ENCODE results near the gene SQSTM1. TPM values are rescaled to one million over a fixed set of nuclear protein-coding genes. Genes with fewer than 3 reads are reported as not detected.
A peak's percentile ranks its signal among the peaks of the same experiment; 100 is the strongest.

Gene SQSTM1
- total RNA-seq, 1 experiment from 2014 or later, result 341 TPM

GRCh38 chr5:179860301-179860700 is 39.6 kb downstream of the SQSTM1 start:
- ChIA-PET CTCF (no interaction called here), POLR2A (ENCODE audit: unreplicated experiment) (no interaction called here)
- DNase-seq, result no peak
- no peaks in the 10 kb centered on the region for H3F3A ChIP-seq (ENCODE audit: low read length, unreplicated experiment)
- ATAC-seq, result no peak
- no peak overlapping the region for H3K27ac ChIP-seq (ENCODE audit: low read length)
- H3K9ac ChIP-seq (ENCODE audit: low read length), result no peak overlapping the region
- peak overlapping the region; percentile 95; the same call in 1 of the 2 replicates for H3K4me3 ChIP-seq (ENCODE audit: low read length)
- no peak overlapping the region for H2AFZ ChIP-seq (ENCODE audit: low read length)
- no TSS peak for BruUV-seq (replicated peaks)
- H4K20me1 ChIP-seq (ENCODE audit: low read length), result no peaks in the 10 kb centered on the region
- TF ChIP-seq, protein P1, sequence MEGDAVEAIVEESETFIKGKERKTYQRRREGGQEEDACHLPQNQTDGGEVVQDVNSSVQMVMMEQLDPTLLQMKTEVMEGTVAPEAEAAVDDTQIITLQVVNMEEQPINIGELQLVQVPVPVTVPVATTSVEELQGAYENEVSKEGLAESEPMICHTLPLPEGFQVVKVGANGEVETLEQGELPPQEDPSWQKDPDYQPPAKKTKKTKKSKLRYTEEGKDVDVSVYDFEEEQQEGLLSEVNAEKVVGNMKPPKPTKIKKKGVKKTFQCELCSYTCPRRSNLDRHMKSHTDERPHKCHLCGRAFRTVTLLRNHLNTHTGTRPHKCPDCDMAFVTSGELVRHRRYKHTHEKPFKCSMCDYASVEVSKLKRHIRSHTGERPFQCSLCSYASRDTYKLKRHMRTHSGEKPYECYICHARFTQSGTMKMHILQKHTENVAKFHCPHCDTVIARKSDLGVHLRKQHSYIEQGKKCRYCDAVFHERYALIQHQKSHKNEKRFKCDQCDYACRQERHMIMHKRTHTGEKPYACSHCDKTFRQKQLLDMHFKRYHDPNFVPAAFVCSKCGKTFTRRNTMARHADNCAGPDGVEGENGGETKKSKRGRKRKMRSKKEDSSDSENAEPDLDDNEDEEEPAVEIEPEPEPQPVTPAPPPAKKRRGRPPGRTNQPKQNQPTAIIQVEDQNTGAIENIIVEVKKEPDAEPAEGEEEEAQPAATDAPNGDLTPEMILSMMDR (conservative IDR thresholded peaks at IDR 0.05; ENCODE audit: low read depth, low read length), result no peak
- TF ChIP-seq EZH2 (IDR thresholded peaks at IDR 0.05; ENCODE audit: low read length, unreplicated experiment) (no peak), EZH2phosphoT487 (IDR thresholded peaks at IDR 0.05; ENCODE audit: borderline replicate concordance, low read length) (no peak)
- no peaks in the 10 kb centered on the region; the same call in 1 of the 2 replicates for H3K36me3 ChIP-seq (ENCODE audit: low read depth, low read length)
- no peaks in the 10 kb centered on the region for H3K9me2 ChIP-seq (replicated peaks; ENCODE audit: low read length)
- no peaks in the 10 kb centered on the region for H3K9me3 ChIP-seq (ENCODE audit: low read length)
- intact Hi-C loops (cut with micrococcal nuclease), result no loop called here
- H3K4me1 ChIP-seq (ENCODE audit: insufficient read depth, low read length), result no peaks in the 10 kb centered on the region
- peaks cover 23% of the 10 kb centered on the region for H3K79me2 ChIP-seq (ENCODE audit: low read length)
- H3K4me2 ChIP-seq (ENCODE audit: low read length), result peak overlapping the region; percentile 98
- H3K27me3 ChIP-seq (ENCODE audit: low read length), result no peaks in the 10 kb centered on the region

- Histone ChIP-seq H3K9me3 (ENCODE audit: low read length) (no peaks in the 10 kb centered on the region), H4K20me1 (ENCODE audit: low read length) (no peaks in the 10 kb centered on the region), H3K4me2 (ENCODE audit: low read length) (no peak overlapping the region), H3K27ac (ENCODE audit: low read length) (no peak overlapping the region), H3K9me2 (replicated peaks; ENCODE audit: low read length) (no peaks in the 10 kb centered on the region), H2AFZ (ENCODE audit: low read length) (no peak overlapping the region), H3K36me3 (ENCODE audit: low read depth, low read length) (no peaks in the 10 kb centered on the region; the same call in 1 of the 2 replicates), H3K4me1 (ENCODE audit: insufficient read depth, low read length) (no peaks in the 10 kb centered on the region), H3K9ac (ENCODE audit: low read length) (no peak overlapping the region), H3K27me3 (ENCODE audit: low read length) (no peaks in the 10 kb centered on the region), H3F3A (ENCODE audit: low read length, unreplicated experiment) (no peaks in the 10 kb centered on the region), H3K4me3 (ENCODE audit: low read length) (no peak overlapping the region), H3K79me2 (ENCODE audit: low read length) (peaks cover 10% of the 10 kb centered on the region)
- TF ChIP-seq EZH2phosphoT487 (IDR thresholded peaks at IDR 0.05; ENCODE audit: borderline replicate concordance, low read length), result no peak
- ATAC-seq (no peak), DNase-seq (no peak)
- intact Hi-C loops (cut with micrococcal nuclease), result no loop called here
- ChIA-PET POLR2A (ENCODE audit: unreplicated experiment) (no interaction called here), CTCF (no interaction called here)
- BruUV-seq (replicated peaks), result TSS peak; percentile 9
Measured at GRCh38 chr5:179862296-179862695, 41.6 kb downstream of the SQSTM1 start.

DNA sequence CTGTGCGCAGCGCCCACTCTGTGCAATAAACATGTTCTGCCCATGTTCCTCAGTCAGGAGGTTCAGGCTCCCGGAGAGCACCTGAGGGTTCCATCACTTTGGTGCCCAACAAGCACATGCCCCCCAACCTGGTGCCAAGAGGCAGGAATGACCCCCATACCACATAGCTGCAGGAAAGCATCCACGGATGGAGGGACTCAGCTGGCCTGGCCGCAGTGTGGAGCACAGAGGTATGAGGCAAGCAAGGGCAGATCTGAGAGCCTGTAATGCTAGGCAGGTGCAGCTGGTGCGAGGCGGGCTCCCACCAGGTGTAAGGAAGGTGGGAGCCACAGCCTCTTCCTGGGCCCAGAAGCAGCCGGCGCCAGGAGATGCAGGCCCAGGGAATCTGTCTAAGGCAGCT is 42.2 kb downstream of the SQSTM1 start:
- ATAC-seq (no peak), DNase-seq (no peak)
- Histone ChIP-seq H3K4me1 (ENCODE audit: insufficient read depth, low read length) (no peaks in the 10 kb centered on the region), H3K4me2 (ENCODE audit: low read length) (no peak overlapping the region), H3K9ac (ENCODE audit: low read length) (no peak overlapping the region), H3K79me2 (ENCODE audit: low read length) (peaks cover 5% of the 10 kb centered on the region; the same call in 1 of the 2 replicates), H3F3A (ENCODE audit: low read length, unreplicated experiment) (no peaks in the 10 kb centered on the region), H2AFZ (ENCODE audit: low read length) (no peak overlapping the region), H3K27me3 (ENCODE audit: low read length) (no peaks in the 10 kb centered on the region), H3K9me2 (replicated peaks; ENCODE audit: low read length) (no peaks in the 10 kb centered on the region), H3K36me3 (ENCODE audit: low read depth, low read length) (no peaks in the 10 kb centered on the region; the same call in 1 of the 2 replicates), H3K9me3 (ENCODE audit: low read length) (no peaks in the 10 kb centered on the region), H3K4me3 (ENCODE audit: low read length) (no peak overlapping the region), H3K27ac (ENCODE audit: low read length) (no peak overlapping the region), H4K20me1 (ENCODE audit: low read length) (no peaks in the 10 kb centered on the region)
- ChIA-PET POLR2A (ENCODE audit: unreplicated experiment) (no interaction called here), CTCF (no interaction called here)
- BruUV-seq (replicated peaks), result no TSS peak
- intact Hi-C loops (cut with micrococcal nuclease), result no loop called here
- TF ChIP-seq, protein P1 (conservative IDR thresholded peaks at IDR 0.05; ENCODE audit: low read depth, low read length), result no peak
- TF ChIP-seq EZH2phosphoT487 (IDR thresholded peaks at IDR 0.05; ENCODE audit: borderline replicate concordance, low read length) (no peak), EZH2 (IDR thresholded peaks at IDR 0.05; ENCODE audit: low read length, unreplicated experiment) (no peak)

Data from PC-3 (cell line).